HUES64 (cell line): Measurements from ENCODE around the gene SLC25A27.

Experiments used
- H3K27ac ChIP-seq: 2 replicates; pipeline ENCODE4 v1.7.0; 2013; ENCODE audit warnings: low read depth, low read length, inconsistent platforms
- H3K27me3 ChIP-seq: 2 replicates; pipeline ENCODE4 v1.6.1; 2013; ENCODE audit warnings: mild to moderate bottlenecking, low read length; ENCODE audit not compliant: insufficient read depth
- H3K36me3 ChIP-seq: 2 replicates; pipeline ENCODE4 v1.6.1; 2013; ENCODE audit warnings: mild to moderate bottlenecking, low read length; ENCODE audit not compliant: insufficient read depth
- H3K4me1 ChIP-seq: 2 replicates; pipeline ENCODE4 v1.6.1; 2013; ENCODE audit warnings: mild to moderate bottlenecking, low read length, moderate library complexity; ENCODE audit not compliant: insufficient read depth
- H3K4me3 ChIP-seq: 2 replicates; pipeline ENCODE4 v1.5.1; 2013; ENCODE audit warnings: mild to moderate bottlenecking, low read length, moderate library complexity
- H3K9ac ChIP-seq: 2 replicates; pipeline ENCODE4 v1.6.1; 2013; ENCODE audit warnings: mild to moderate bottlenecking, low read depth, low read length
- H3K9me3 ChIP-seq: 2 replicates; pipeline ENCODE4 v1.6.1; 2013; ENCODE audit warnings: low read depth, low read length; ENCODE audit not compliant: insufficient read depth
- WGBS: fragments of 150-250, 120-280 bp; methylation state at CpG from one replicate; pipeline ENCODE4 v1.1.7; 2013; ENCODE audit warnings: missing lambda C conversion rate; 5-methylcytosine and 5-hydroxymethylcytosine counted together

The SLC25A27 gene

GRCh38 chr6:46651816-46652215 is 959 bp upstream of the SLC25A27 start:
- Histone ChIP-seq H3K9me3 (no peaks in the 10 kb centered on the region), H3K9ac (peak overlapping the region; percentile 82), H3K4me1 (peaks cover 5% of the 10 kb centered on the region; the same call in 1 of the 2 replicates), H3K36me3 (no peaks in the 10 kb centered on the region), H3K4me3 (peak overlapping the region; percentile 98), H3K27ac (no peak overlapping the region), H3K27me3 (peaks cover 30% of the 10 kb centered on the region)
- 69% methylated on average over 8 of the region's 8 CpGs for WGBS

- Histone ChIP-seq H3K4me3 (peak overlapping the region; percentile 98), H3K27ac (no peak overlapping the region), H3K9ac (peak overlapping the region; percentile 82), H3K4me1 (peaks cover 5% of the 10 kb centered on the region; the same call in 1 of the 2 replicates), H3K27me3 (peaks cover 30% of the 10 kb centered on the region), H3K9me3 (no peaks in the 10 kb centered on the region), H3K36me3 (no peaks in the 10 kb centered on the region)
- WGBS, result 0% methylated on average over 6 of the region's 6 CpGs
Observed at GRCh38 chr6:46652232-46652602, 558 bp upstream of the SLC25A27 start.

- H3K9ac ChIP-seq, result no peak overlapping the region
- H3K27me3 ChIP-seq, result peaks cover 30% of the 10 kb centered on the region
- H3K4me1 ChIP-seq, result peaks cover 5% of the 10 kb centered on the region; the same call in 1 of the 2 replicates
- no peaks in the 10 kb centered on the region for H3K9me3 ChIP-seq
- H3K4me3 ChIP-seq, result peak overlapping the region; percentile 98
- H3K36me3 ChIP-seq, result no peaks in the 10 kb centered on the region
- WGBS, result 37% methylated on average over 6 of the region's 10 CpGs
- H3K27ac ChIP-seq, result no peak overlapping the region
Observed at GRCh38 chr6:46653439-46654195, 842 bp downstream of the SLC25A27 start.

GRCh38 chr6:46655803-46656202 is 3.0 kb downstream of the SLC25A27 start:
- WGBS, result 23% methylated on average over 6 of the region's 6 CpGs
- H3K9ac ChIP-seq, result no peak overlapping the region
- H3K4me3 ChIP-seq, result no peak overlapping the region
- H3K9me3 ChIP-seq, result no peaks in the 10 kb centered on the region
- no peak overlapping the region for H3K27ac ChIP-seq
- H3K27me3 ChIP-seq, result peaks cover 30% of the 10 kb centered on the region
- no peaks in the 10 kb centered on the region for H3K36me3 ChIP-seq
- peaks cover 5% of the 10 kb centered on the region; the same call in 1 of the 2 replicates for H3K4me1 ChIP-seq

GRCh38 chr6:46657642-46658041 is 4.9 kb downstream of the SLC25A27 start:
- Histone ChIP-seq H3K9ac (no peak overlapping the region), H3K4me1 (no peaks in the 10 kb centered on the region), H3K27ac (no peak overlapping the region), H3K9me3 (no peaks in the 10 kb centered on the region), H3K36me3 (no peaks in the 10 kb centered on the region), H3K27me3 (peaks cover 25% of the 10 kb centered on the region), H3K4me3 (no peak overlapping the region)

GRCh38 chr6:46661483-46661882 is 8.7 kb downstream of the SLC25A27 start:
- H3K9ac ChIP-seq, result no peak overlapping the region
- H3K4me1 ChIP-seq, result no peaks in the 10 kb centered on the region
- 94% methylated on average over 2 of the region's 2 CpGs for WGBS
- H3K36me3 ChIP-seq, result no peaks in the 10 kb centered on the region
- no peak overlapping the region for H3K27ac ChIP-seq
- H3K4me3 ChIP-seq, result no peak overlapping the region
- no peaks in the 10 kb centered on the region for H3K27me3 ChIP-seq
- no peaks in the 10 kb centered on the region for H3K9me3 ChIP-seq

- H3K4me1 ChIP-seq, result no peaks in the 10 kb centered on the region
- no peak overlapping the region for H3K9ac ChIP-seq
- 93% methylated on average over 2 of the region's 2 CpGs for WGBS
- no peak overlapping the region for H3K4me3 ChIP-seq
- no peak overlapping the region for H3K27ac ChIP-seq
- H3K36me3 ChIP-seq, result no peaks in the 10 kb centered on the region
- no peaks in the 10 kb centered on the region for H3K9me3 ChIP-seq
- no peaks in the 10 kb centered on the region for H3K27me3 ChIP-seq
Observed at GRCh38 chr6:46667377-46667776, 14.6 kb downstream of the SLC25A27 start.

- Histone ChIP-seq H3K27ac (no peak overlapping the region), H3K27me3 (no peaks in the 10 kb centered on the region), H3K9ac (no peak overlapping the region), H3K36me3 (no peaks in the 10 kb centered on the region), H3K9me3 (no peaks in the 10 kb centered on the region), H3K4me3 (no peak overlapping the region), H3K4me1 (peaks cover 5% of the 10 kb centered on the region; the same call in 1 of the 2 replicates)
- WGBS, result 96% methylated on average over 1 of the region's 1 CpG
Observed at GRCh38 chr6:46674410-46674809, 21.6 kb downstream of the SLC25A27 start.

- no peak overlapping the region for H3K27ac ChIP-seq
- no peak overlapping the region for H3K9ac ChIP-seq
- WGBS, result 89% methylated on average over 6 of the region's 6 CpGs
- no peaks in the 10 kb centered on the region for H3K27me3 ChIP-seq
- no peaks in the 10 kb centered on the region for H3K9me3 ChIP-seq
- no peak overlapping the region for H3K4me3 ChIP-seq
- no peaks in the 10 kb centered on the region for H3K36me3 ChIP-seq
- peaks cover 5% of the 10 kb centered on the region; the same call in 1 of the 2 replicates for H3K4me1 ChIP-seq
Observed at GRCh38 chr6:46676604-46677313, 24.0 kb downstream of the SLC25A27 start.

- Histone ChIP-seq H3K4me3 (no peak overlapping the region), H3K9ac (no peak overlapping the region), H3K36me3 (no peaks in the 10 kb centered on the region), H3K4me1 (peaks cover 5% of the 10 kb centered on the region; the same call in 1 of the 2 replicates), H3K27ac (no peak overlapping the region), H3K27me3 (no peaks in the 10 kb centered on the region), H3K9me3 (no peaks in the 10 kb centered on the region)
- 52% methylated on average over 4 of the region's 4 CpGs for WGBS
Observed at GRCh38 chr6:46677314-46677654, 24.5 kb downstream of the SLC25A27 start.

GRCh38 chr6:46684771-46685170 is 32.0 kb downstream of the SLC25A27 start:
- Histone ChIP-seq H3K36me3 (no peaks in the 10 kb centered on the region), H3K27me3 (no peaks in the 10 kb centered on the region), H3K27ac (no peak overlapping the region), H3K9me3 (no peaks in the 10 kb centered on the region), H3K9ac (no peak overlapping the region), H3K4me3 (no peak overlapping the region), H3K4me1 (no peaks in the 10 kb centered on the region)
- WGBS, result 94% methylated on average over 4 of the region's 4 CpGs
